NT2/D1 (cell line): Measurements from ENCODE around the gene CLIC5.

ENCODE experiments used
- YY1 ChIP-seq: IDR thresholded peaks from 2 replicates; pipeline ENCODE4 v1.6.1; 2011; ENCODE audit not compliant: insufficient read length, insufficient read depth
- ZNF274 ChIP-seq: IDR thresholded peaks from 2 replicates; pipeline ENCODE4 v1.6.1; 2011; ENCODE audit warnings: mild to moderate bottlenecking, low read depth, low read length

DNA sequence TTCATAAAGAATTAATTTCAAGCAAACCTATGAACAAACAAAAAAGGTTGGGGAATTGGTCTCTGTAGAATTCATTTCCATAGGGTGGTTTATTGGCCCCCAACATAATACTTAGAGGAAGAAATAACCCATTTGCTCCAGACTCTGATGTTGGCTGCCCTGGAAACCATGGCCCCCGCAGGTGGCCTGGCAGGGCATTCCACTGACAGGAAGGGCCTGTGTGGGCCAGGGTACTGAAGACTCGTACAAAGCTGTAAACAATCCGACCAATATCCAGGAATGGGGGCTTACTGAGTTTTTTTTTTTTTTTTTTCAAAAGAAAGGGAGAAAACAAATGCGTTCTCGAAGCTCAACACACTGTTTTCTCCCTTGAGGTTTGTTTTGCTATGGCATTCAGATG is 59.5 kb downstream of the CLIC5 start:
- TF ChIP-seq YY1 (no peak), ZNF274 (no peak)
